ENCODE results near the gene HSD3B7.

HSD3B7 gene

GRCh38 chr16:30957456-30958174, 27.4 kb upstream of the HSD3B7 start, which contains the start of gene SETD1A:
TSS of gene SETD1A (plus strand) at chr16:30957754. CDS start at chr16:30958732, 978 bp downstream.
- no peaks in the 10 kb centered on the region for H3K9me3 ChIP-seq (ENCODE audit: control insufficient read depth in 1 of 2, low read length in 2 of 2)
- peaks cover 0 to 42% of the 10 kb centered on the region in 2 donors for H3K4me1 ChIP-seq (ENCODE audit: control insufficient read depth in 1 of 2, insufficient read depth in 2 of 2, low read length in 2 of 2)
- no peaks in the 10 kb centered on the region for H3K27me3 ChIP-seq (ENCODE audit: low read depth, low read length)
- H3K27ac ChIP-seq (ENCODE audit: low read length), result peak within 1 kb of the TSS; percentile 97
- H3K4me3 ChIP-seq (ENCODE audit: low read depth in 1 of 2, low read length in 2 of 2), result peak within 1 kb of the TSS; percentile 72 to 93
- peaks cover 22 to 35% of the 10 kb centered on the region in 2 donors for H3K36me3 ChIP-seq (ENCODE audit: control insufficient read depth in 1 of 2, insufficient read depth in 2 of 2, low read length in 2 of 2)

- Histone ChIP-seq H3K9me3 (ENCODE audit: control insufficient read depth in 1 of 2, low read length in 2 of 2) (no peaks in the 10 kb centered on the region), H3K27ac (ENCODE audit: low read length) (no peak overlapping the region), H3K36me3 (ENCODE audit: control insufficient read depth in 1 of 2, insufficient read depth in 2 of 2, low read length in 2 of 2) (peaks cover 30 to 43% of the 10 kb centered on the region in 2 donors), H3K27me3 (ENCODE audit: low read depth, low read length) (no peaks in the 10 kb centered on the region), H3K4me3 (ENCODE audit: low read depth in 1 of 2, low read length in 2 of 2) (peak overlapping the region; percentile 64 to 70), H3K4me1 (ENCODE audit: control insufficient read depth in 1 of 2, insufficient read depth in 2 of 2, low read length in 2 of 2) (peaks cover 0 to 35% of the 10 kb centered on the region in 2 donors)
Measured at GRCh38 chr16:30958175-30959079, 26.6 kb upstream of the HSD3B7 start.

DNA sequence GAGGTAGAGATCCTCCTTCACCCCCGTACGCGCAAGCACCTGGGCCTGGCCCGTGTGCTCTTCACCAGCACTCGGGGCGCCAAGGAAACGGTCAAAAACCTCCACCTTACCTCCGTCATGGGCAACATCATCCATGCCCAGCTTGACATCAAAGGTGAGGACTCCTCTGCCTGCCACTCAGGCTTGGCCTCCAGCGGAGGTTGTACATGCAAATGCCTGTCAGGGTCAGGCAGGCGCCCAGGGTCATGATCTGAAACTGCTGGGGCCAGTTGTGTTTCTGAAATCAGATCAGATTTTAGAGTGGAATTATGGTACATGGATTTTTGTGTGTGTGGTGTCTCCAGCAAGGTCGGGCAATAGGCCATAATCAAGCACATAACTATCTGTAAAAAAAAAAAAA, 23.6 kb upstream of the HSD3B7 start:
- H3K36me3 ChIP-seq (ENCODE audit: control insufficient read depth in 1 of 2, insufficient read depth in 2 of 2, low read length in 2 of 2), result peaks cover 45 to 73% of the 10 kb centered on the region in 2 donors
- no peaks in the 10 kb centered on the region for H3K27me3 ChIP-seq (ENCODE audit: low read depth, low read length)
- no peak overlapping the region for H3K4me3 ChIP-seq (ENCODE audit: low read depth in 1 of 2, low read length in 2 of 2)
- H3K27ac ChIP-seq (ENCODE audit: low read length), result no peak overlapping the region
- H3K4me1 ChIP-seq (ENCODE audit: control insufficient read depth in 1 of 2, insufficient read depth in 2 of 2, low read length in 2 of 2), result peaks cover 0 to 24% of the 10 kb centered on the region in 2 donors
- no peaks in the 10 kb centered on the region for H3K9me3 ChIP-seq (ENCODE audit: control insufficient read depth in 1 of 2, low read length in 2 of 2)

GRCh38 chr16:30963925-30964511, 21.0 kb upstream of the HSD3B7 start:
- H3K4me1 ChIP-seq (ENCODE audit: control insufficient read depth in 1 of 2, insufficient read depth in 2 of 2, low read length in 2 of 2), result peaks cover 0 to 12% of the 10 kb centered on the region in 2 donors
- no peak overlapping the region for H3K4me3 ChIP-seq (ENCODE audit: low read depth in 1 of 2, low read length in 2 of 2)
- no peak overlapping the region for H3K27ac ChIP-seq (ENCODE audit: low read length)
- H3K9me3 ChIP-seq (ENCODE audit: control insufficient read depth in 1 of 2, low read length in 2 of 2), result no peaks in the 10 kb centered on the region
- H3K36me3 ChIP-seq (ENCODE audit: control insufficient read depth in 1 of 2, insufficient read depth in 2 of 2, low read length in 2 of 2), result peaks cover 54 to 89% of the 10 kb centered on the region in 2 donors
- H3K27me3 ChIP-seq (ENCODE audit: low read depth, low read length), result no peaks in the 10 kb centered on the region

DNA sequence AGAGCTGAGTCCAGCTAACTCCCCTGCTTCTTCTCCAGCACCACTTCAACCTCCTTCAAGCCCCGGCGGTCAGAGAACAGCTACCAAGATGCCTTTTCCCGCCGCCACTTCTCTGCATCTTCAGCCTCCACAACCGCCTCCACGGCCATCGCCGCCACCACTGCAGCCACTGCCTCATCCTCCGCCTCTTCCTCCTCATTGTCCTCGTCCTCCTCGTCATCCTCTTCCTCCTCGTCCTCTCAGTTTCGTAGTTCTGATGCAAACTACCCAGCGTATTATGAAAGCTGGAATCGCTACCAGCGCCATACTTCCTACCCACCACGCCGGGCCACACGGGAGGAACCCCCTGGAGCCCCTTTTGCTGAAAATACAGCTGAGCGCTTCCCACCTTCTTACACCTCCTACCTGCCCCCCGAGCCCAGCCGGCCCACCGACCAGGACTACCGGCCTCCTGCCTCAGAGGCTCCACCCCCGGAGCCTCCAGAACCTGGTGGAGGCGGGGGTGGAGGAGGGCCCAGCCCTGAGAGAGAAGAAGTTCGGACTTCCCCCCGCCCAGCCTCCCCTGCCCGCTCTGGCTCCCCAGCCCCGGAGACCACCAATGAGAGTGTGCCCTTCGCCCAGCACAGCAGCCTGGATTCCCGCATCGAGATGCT, 20.3 kb upstream of the HSD3B7 start:
- H3K36me3 ChIP-seq (ENCODE audit: control insufficient read depth in 1 of 2, insufficient read depth in 2 of 2, low read length in 2 of 2), result peaks cover 59 to 89% of the 10 kb centered on the region in 2 donors

GRCh38 chr16:30965436-30965835, 19.6 kb upstream of the HSD3B7 start:
- Histone ChIP-seq H3K27ac (ENCODE audit: low read length) (no peak overlapping the region), H3K9me3 (ENCODE audit: control insufficient read depth in 1 of 2, low read length in 2 of 2) (no peaks in the 10 kb centered on the region), H3K36me3 (ENCODE audit: control insufficient read depth in 1 of 2, insufficient read depth in 2 of 2, low read length in 2 of 2) (peaks cover 54 to 88% of the 10 kb centered on the region in 2 donors), H3K27me3 (ENCODE audit: low read depth, low read length) (no peaks in the 10 kb centered on the region), H3K4me1 (ENCODE audit: control insufficient read depth in 1 of 2, insufficient read depth in 2 of 2, low read length in 2 of 2) (no peaks in the 10 kb centered on the region), H3K4me3 (ENCODE audit: low read depth in 1 of 2, low read length in 2 of 2) (no peak overlapping the region)

More for the DNA sequence above, 20.3 kb upstream of the HSD3B7 start:
- no peak overlapping the region for H3K27ac ChIP-seq (ENCODE audit: low read length)
- no peaks in the 10 kb centered on the region for H3K27me3 ChIP-seq (ENCODE audit: low read depth, low read length)
- H3K4me3 ChIP-seq (ENCODE audit: low read depth in 1 of 2, low read length in 2 of 2), result no peak overlapping the region
- H3K9me3 ChIP-seq (ENCODE audit: control insufficient read depth in 1 of 2, low read length in 2 of 2), result no peaks in the 10 kb centered on the region
- peaks cover 0 to 5% of the 10 kb centered on the region in 2 donors for H3K4me1 ChIP-seq (ENCODE audit: control insufficient read depth in 1 of 2, insufficient read depth in 2 of 2, low read length in 2 of 2)

GRCh38 chr16:30966033-30966619, 18.9 kb upstream of the HSD3B7 start:
- H3K4me3 ChIP-seq (ENCODE audit: low read depth in 1 of 2, low read length in 2 of 2), result no peak overlapping the region
- H3K9me3 ChIP-seq (ENCODE audit: control insufficient read depth in 1 of 2, low read length in 2 of 2), result no peaks in the 10 kb centered on the region
- peaks cover 54 to 90% of the 10 kb centered on the region in 2 donors for H3K36me3 ChIP-seq (ENCODE audit: control insufficient read depth in 1 of 2, insufficient read depth in 2 of 2, low read length in 2 of 2)
- no peak overlapping the region for H3K27ac ChIP-seq (ENCODE audit: low read length)
- no peaks in the 10 kb centered on the region for H3K4me1 ChIP-seq (ENCODE audit: control insufficient read depth in 1 of 2, insufficient read depth in 2 of 2, low read length in 2 of 2)
- H3K27me3 ChIP-seq (ENCODE audit: low read depth, low read length), result no peaks in the 10 kb centered on the region

GRCh38 chr16:30967795-30968194, 17.2 kb upstream of the HSD3B7 start:
- Histone ChIP-seq H3K36me3 (ENCODE audit: control insufficient read depth in 1 of 2, insufficient read depth in 2 of 2, low read length in 2 of 2) (peaks cover 55 to 91% of the 10 kb centered on the region in 2 donors), H3K9me3 (ENCODE audit: control insufficient read depth in 1 of 2, low read length in 2 of 2) (no peaks in the 10 kb centered on the region), H3K4me1 (ENCODE audit: control insufficient read depth in 1 of 2, insufficient read depth in 2 of 2, low read length in 2 of 2) (no peaks in the 10 kb centered on the region), H3K27me3 (ENCODE audit: low read depth, low read length) (no peaks in the 10 kb centered on the region), H3K27ac (ENCODE audit: low read length) (no peak overlapping the region), H3K4me3 (ENCODE audit: low read depth in 1 of 2, low read length in 2 of 2) (no peak overlapping the region)

GRCh38 chr16:30969246-30969842, 15.7 kb upstream of the HSD3B7 start:
- H3K27ac ChIP-seq (ENCODE audit: low read length), result no peak overlapping the region
- peaks cover 55 to 91% of the 10 kb centered on the region in 2 donors for H3K36me3 ChIP-seq (ENCODE audit: control insufficient read depth in 1 of 2, insufficient read depth in 2 of 2, low read length in 2 of 2)
- no peaks in the 10 kb centered on the region for H3K4me1 ChIP-seq (ENCODE audit: control insufficient read depth in 1 of 2, insufficient read depth in 2 of 2, low read length in 2 of 2)
- H3K4me3 ChIP-seq (ENCODE audit: low read depth in 1 of 2, low read length in 2 of 2), result no peak overlapping the region
- H3K9me3 ChIP-seq (ENCODE audit: control insufficient read depth in 1 of 2, low read length in 2 of 2), result no peaks in the 10 kb centered on the region
- no peaks in the 10 kb centered on the region for H3K27me3 ChIP-seq (ENCODE audit: low read depth, low read length)

DNA sequence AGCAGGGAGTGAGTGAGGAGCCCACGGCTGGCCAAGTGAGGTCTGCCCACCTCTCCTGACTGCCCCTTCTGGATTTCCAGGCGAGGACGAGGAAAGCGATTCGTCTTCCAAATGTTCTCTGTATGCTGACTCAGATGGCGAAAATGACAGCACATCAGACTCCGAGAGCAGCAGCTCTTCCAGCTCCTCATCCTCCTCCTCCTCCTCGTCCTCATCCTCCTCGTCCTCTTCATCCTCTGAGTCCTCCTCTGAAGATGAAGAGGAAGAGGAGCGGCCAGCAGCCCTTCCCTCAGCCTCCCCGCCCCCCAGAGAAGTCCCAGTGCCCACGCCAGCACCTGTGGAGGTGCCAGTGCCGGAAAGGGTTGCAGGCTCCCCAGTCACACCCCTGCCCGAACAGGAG, 13.7 kb upstream of the HSD3B7 start:
- no peaks in the 10 kb centered on the region for H3K4me1 ChIP-seq (ENCODE audit: control insufficient read depth in 1 of 2, insufficient read depth in 2 of 2, low read length in 2 of 2)
- H3K4me3 ChIP-seq (ENCODE audit: low read depth in 1 of 2, low read length in 2 of 2), result no peak overlapping the region
- H3K9me3 ChIP-seq (ENCODE audit: control insufficient read depth in 1 of 2, low read length in 2 of 2), result no peaks in the 10 kb centered on the region
- H3K27me3 ChIP-seq (ENCODE audit: low read depth, low read length), result no peaks in the 10 kb centered on the region
- H3K36me3 ChIP-seq (ENCODE audit: control insufficient read depth in 1 of 2, insufficient read depth in 2 of 2, low read length in 2 of 2), result peaks cover 52 to 91% of the 10 kb centered on the region in 2 donors
- H3K27ac ChIP-seq (ENCODE audit: low read length), result no peak overlapping the region
